Stimulated activated CD4-positive, alpha-beta T cell treated with anti-CD3 and anti-CD28 coated beads, Interleukin-12 subunit alpha, Interleukin-12 subunit beta, amount 100 ng/mL, for 48 hours (primary cell): ENCODE data around the gene TPK1.
"Not testable (repeated sequence)": the region's sequence is repeated elsewhere in the genome, so short reads cannot be mapped to it uniquely, and the experiment has no call there.

Experiments used
- DNase-seq, 3 donors: peaks; one replicate each; pipeline ENCODE4 v3.0.0-alpha.2; 2020; ENCODE audit warnings: low read depth in 2 of 3, low spot score in 1 of 3

TPK1 gene

DNA sequence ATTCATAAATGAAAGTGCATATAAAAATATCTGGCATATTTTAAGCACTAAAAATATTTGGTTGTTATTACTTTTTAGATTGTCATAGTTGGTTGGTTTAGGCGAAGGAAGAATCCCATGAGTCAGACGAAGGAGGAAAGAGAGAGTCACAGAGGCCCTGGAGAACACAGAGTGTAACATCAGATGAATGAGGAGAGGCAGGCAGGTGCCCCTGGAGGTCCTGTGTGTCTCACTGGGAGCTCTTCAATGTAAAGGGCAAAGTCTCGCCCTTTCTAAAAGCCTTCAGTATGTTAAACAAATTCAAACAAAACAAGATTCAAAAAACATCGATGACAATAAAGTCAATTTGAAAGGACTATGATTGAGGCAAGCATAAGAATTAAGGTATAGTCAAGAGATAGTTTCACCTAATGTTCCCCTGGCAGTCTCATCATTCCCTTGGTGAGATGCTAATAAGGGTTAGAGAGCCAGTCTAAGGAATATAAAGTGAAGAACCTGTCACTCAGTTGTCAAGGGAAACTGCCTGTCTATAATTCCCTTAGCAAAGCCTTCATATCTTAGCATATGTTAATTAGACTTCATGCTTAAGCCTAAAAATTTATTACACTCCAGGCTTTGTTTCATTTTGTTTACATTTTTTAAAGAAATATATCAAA lies 194.3 kb downstream of the TPK1 start:
- no peak for DNase-seq

DNA sequence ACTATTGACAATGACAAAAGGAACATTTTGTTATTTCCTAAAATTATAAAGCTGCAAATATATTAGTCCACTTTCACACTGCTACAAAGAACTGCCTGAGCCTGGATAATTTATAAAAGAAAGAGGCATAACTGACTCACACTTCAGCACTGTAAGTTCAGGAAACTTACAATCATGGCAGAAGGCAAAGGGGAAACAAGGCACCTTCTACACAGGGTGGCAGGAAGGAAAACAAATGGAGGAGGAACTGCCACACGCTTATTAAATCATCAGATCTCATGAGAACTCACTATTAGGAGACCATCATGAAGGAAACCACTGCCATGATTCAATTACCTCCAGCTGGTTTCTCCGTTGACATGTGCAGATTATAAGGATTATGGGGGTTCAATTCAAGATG lies 203.1 kb downstream of the TPK1 start:
- no peak for DNase-seq

DNA sequence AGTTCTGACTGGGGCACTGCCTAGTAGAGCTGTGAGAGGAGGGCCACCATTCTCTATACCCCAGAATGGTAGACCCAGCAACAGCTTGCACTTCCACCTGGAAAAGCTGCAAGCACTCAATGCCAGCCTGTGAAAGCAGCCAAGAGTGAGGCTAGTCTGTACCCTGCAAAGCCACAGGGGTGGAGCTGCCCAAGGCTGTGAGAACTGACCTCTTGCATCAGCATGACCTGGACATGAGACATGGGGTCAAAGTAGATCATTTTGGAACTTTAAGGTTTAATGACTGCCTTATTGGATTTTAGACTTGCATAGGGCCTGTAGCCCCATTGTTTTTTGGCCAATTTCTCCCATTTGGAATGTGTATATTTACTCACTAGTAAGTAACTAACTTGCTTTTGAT lies 206.3 kb downstream of the TPK1 start:
- DNase-seq: no peak

DNA sequence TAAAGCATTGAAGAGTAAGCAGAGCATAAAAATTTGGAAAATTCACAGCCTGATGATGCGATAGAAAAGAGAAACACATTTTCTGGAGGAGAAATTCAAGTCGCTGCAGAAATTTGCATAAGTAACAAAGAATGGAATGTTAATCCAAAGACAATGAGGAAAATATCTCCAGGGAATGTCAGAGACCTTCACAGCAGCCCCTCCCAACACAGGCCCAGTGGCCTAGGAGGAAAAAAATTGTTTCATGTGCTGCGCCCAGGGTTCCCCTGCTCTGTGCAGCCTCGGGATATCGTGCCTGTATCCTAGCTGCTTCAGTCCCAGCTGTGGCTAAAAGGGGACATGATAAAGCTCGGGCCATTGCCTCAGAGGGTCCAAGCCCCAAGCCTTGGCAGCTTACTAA lies 206.8 kb downstream of the TPK1 start:
- DNase-seq: no peak

DNA sequence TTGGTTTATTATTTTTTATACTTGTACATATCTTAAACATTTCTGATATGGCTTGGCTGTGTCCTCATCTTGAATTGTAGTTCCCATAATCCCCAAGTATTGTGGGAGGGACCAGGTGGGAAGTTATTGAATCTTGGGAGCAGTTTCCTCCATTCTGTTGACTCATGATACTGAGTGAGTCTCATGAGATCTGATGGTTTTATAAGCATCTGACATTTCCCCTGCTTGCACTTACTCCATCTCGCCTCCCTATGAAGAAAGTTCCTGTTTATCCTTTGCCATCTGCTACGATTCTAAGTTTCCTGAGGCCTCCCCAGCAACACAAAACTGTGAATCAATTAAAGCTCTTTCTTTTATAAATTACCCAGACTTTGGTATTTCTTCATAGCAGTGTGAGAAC lies 207.7 kb downstream of the TPK1 start:
- DNase-seq: no peak

DNA sequence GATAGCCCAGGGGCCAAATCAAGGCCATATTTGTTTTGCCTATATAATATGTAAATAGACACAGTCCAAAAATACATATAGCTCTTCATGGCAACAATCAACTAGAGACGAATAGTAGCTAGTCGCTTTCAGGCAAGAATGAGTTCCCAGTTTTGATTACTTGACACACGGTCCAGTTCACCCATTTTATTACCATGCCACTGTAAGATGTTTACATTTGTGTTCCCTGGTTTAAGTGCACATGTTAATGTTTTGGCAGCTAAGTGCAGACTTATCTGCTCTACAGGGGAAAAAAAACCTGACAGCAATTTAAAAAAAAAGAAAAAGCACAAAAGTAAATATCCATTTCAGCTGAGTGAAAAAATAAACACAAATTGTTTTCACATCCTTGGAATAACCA lies 213.1 kb downstream of the TPK1 start:
- DNase-seq: no peak

DNA sequence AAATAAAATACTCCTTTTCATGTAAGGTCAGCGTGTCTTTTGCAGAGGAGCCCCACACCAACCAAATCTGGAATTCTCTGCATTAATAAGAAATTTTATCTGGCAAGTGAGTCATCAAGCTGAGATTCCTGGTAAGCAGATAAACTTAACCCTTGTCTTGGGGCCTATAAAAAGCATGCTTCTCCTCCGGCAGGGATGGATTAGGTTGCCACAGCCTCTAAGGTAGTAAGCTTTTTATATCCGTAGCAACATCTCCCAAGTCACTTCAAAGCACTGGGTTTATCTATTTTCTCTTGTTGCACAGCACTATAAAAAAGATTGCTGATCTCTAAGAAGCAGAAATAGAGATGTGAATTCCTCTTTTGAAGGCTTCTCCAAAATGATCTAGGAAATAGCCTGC lies 229.6 kb downstream of the TPK1 start:
- no peak for DNase-seq

DNA sequence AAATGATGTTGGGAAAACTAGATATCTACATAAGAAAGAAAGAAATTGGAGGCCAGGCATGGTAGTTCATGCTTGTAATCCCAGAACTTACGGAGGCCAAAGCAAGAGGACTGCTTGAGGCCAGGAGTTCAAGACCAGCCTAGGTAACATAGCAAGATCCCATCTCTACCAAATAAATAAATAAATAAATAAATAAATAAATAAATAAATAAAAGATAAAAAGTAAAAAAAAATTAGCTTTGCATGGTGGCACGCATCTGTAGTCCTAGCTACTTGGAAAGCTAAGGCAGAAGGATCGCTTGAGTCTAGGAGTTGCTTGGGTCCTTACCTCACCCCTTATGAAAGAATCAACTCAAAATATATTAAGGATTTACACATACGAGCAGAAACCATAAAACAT lies 238.9 kb downstream of the TPK1 start:
- no peak for DNase-seq

DNA sequence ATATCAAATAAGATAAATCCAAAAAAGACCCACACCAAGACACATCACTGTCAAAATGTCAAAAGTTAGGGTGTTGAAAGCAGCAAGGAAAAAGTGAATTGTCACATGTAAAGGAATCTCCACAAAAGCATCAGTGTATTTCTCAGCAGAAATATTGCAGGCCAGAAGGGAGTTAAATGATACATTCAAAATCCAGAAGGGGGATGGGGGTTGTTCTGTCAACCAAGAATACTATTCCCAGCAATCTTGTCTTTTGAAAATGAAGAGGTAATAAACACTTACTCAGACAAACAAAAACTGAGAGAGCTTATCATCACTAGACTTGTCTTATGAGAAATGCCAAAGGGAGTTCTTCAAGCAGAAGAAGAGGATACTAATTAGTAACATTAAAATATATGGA lies 241.3 kb downstream of the TPK1 start:
- no peak for DNase-seq

DNA sequence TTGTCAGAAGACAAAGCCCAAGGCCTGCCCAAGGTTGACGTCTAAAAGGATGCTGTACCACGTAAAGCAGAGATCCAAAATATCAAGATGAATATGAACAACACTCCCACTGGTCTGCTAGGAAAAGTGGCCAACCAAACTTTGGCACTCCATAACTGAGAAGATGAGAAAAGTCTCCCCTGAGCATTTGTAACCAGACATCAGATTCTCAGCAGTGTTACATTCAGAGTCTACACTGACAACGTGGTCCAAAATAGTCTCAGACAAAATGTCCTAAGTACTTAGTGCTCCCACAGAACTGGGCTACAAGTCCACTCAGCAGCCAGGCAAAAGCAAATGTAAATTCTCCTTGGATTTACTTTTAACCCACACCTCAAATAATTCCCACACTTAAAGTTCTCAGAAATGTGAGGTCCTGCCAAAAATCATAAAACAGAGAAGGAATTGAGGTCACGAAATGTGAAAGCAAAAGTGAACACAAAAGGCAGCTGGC lies 247.2 kb downstream of the TPK1 start:
- DNase-seq: no peak

DNA sequence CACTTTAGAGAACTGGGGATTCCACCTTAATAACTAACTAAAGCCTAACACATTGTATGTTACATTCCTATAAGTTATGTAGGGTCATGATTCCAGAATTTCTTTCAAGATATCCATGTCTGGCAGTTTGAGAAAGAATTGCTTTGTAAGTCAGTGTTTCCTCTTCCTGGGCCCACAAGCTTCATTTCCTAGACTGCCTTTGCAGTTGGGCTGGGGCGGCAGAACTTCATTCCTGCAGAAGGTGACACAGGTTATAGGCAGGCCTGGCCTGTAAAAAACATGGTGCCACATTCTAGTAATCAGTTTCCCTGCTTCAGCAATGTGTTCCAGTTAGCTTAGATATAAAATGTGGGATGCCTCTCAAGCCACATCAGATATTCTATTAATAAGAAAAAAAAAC lies 248.2 kb downstream of the TPK1 start:
- DNase-seq: no peak

DNA sequence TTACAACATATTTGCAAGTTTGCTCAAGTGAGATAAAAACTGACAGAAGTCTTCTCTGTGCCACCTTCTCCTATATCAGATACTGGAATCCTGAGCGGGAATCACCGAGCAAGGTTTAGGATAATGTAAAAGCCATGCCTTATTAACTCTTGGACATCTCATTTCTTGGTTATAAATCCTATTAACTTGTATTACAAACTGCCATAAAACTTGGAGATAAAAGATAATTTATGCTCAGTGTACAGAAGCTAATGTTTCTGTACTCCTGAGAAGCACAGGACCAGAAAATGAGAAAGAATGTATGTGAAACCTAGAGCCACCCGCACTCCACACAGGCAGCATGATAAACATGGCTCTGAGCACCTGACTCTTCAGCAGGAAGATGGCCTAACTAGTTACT lies 251.1 kb downstream of the TPK1 start:
- DNase-seq: no peak

DNA sequence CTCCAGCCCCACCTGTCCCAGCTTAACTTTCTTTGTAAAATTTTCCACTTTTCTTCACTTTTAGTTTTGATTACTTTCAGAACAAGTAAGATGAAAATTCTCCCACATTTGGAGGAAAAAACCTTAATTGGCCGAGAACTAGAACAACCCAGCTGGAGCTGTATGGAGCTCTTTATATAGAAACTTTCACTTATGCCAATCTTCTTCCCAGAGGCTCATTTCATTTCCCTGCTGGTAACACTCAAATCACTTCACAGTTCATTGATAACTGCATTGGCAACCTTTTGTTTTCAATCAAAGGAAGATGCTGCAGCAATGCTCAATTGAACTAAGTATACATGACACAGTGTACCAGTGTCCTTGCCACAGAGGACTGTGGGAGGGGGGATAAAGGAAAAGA lies 256.2 kb downstream of the TPK1 start:
- DNase-seq: no peak

DNA sequence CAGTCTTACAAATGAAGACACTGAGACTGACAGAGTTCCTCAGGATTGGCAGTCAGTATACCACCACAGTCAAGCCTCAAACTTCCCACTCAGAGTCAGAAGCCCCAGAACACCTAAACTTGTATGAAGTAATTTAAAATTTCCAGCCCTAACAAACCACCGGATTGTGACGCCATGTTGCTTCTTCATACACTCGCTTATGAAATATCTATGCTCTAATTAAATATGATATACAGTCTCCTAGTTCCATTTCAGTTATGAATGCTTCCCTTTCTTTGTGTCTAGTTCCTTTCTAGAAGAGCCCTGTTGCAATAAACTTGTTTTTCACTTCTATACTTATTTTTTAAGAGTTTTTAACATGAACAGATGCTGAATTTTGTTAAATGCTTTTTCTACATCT lies 260.4 kb downstream of the TPK1 start:
- DNase-seq: no peak

DNA sequence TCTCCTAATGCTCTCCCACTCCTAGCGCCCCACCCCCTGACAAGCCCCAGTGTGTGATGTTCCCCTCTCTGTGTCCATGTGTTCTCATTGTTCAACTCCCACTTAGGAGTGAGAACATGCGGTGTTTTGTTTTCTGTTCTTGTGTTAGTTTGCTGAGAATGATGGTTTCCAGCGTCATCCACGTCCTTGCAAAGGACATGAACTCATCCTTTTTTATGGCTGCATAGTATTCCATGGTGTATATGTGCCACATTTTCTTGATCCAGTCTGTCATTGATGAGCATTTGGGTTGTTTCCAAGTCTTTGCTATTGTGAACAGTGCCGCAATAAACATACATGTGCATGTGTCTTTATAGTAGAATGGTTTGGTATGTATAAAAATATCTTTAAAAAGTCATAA lies 261.1 kb downstream of the TPK1 start:
- DNase-seq: not testable (repeated sequence)

DNA sequence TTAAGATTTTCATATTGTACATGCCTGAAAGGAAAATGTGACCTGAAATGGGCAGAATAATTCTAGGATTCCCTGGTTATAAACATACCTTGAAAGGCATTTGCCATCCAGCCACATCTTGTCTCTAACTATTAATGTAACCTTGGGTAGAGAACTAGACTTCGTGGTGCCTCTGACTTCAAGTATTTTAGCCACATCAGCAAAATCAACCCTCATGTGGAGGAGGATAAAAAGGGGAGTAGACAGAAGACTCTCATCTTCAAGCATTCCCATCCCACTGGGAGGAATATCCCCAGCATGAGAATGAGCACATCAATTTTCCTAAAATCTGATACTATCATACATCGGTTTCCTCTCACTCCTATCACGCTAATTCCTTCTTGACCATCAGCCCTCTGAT lies 267.6 kb downstream of the TPK1 start:
- DNase-seq: no peak

DNA sequence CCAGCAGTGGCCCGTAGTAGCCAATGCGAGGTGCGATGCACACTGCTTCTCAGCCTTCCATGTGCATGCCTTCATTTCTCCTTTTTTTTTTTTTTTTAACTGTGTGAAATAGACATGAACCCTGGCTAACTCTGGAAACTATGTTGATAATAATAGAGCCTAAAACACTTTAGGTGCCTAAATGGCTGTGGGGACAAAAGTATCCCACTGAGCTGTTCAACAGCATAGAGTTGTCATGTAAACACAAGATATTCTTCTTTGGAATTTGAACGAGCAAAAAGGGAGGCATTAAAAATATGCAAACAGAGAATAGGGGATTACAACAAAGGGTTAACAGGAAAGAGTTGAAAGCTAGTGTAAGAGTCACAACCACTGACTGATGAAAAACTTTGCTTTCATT lies 270.3 kb downstream of the TPK1 start:
- DNase-seq: no peak

DNA sequence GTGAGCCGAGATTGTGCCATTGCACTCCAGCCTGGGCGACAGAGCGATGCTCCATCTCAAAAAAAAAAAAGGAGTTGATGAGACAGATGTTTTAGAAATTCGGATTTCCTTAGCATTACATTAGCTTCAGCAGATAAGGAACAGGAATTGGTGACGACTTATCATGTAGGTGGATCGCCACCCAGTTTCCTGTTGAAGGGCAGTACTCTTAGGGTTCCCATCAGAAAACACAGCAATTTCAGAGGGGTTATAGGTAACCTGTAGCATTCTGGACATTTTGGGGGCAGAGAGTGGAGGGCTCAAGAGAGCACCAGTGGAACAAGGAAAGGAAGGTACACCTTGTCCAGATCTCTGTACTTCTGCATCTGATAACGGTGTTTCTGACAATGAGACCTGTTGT lies 286.0 kb downstream of the TPK1 start:
- DNase-seq: no peak

DNA sequence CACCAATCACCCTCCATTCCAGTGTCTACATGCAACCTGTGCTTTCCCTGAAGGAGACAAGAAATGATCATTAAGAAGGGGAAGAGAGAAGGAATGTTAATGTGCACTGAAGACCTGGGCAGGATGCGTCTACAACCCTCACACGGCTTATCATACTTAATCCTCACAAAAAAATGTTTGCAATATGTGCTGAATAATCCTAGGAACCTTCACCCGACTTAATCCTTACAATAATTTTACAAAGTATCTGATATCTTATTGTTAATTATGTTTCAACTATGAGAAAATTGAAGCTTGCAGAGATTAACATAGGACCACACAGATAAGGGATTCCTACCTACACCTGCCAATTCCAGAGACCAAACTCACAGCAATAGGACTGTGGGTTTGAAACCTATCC lies 287.3 kb downstream of the TPK1 start:
- no peak for DNase-seq

DNA sequence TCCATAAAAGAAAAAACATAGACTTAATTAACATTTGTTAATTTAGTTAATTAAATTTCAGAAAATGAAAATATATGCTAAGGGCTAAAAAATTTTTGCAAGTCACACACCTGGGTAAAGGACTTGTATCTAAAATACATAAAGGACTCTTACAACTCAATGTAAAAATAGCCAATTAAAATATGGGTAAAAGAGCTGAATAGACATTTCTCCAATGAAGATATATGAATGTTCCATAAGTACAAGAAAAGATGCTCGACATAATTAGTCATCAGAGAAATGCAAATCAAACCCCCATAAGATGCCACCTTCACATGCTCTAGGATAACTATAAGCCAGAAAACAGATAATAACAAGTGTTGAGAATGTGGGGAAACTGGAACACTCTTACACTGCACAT lies 288.0 kb downstream of the TPK1 start:
- DNase-seq: no peak

DNA sequence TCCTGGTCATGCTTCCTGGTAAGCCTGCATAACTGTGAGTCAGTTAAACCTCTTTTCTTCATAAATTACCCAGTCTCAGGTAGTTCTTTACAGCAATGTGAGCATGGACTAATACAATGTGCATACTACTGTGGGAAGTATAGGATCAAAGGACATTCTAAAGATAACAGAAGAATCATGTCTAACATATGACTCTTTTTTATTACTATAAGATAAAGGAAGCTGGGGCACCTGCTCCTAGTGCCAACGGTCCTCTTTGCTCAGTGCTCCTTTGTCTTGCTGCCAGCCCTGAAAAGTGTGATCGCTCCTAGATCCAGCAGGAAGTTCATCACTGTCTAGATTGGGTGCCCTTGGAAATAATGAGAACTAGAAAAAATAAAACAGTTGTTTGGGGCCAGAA lies 289.1 kb downstream of the TPK1 start:
- no peak for DNase-seq

DNA sequence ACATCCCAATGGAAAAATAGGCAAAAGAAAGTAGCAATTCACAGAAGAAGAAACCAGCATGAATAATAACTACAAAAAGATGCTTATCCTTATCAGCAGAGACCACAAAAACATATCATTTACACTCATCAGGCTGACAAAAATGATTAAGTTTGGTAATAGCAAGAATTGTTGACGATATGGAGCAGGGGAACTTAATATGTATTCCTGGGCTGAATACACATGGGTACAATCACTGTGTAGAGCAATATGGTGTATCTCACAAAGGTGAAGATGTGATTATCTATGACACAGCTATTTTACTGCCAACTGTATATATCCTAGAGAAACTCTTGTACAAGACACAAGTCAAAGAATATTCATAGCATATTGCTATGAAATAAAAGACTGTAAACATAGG lies 290.5 kb downstream of the TPK1 start:
- no peak for DNase-seq

DNA sequence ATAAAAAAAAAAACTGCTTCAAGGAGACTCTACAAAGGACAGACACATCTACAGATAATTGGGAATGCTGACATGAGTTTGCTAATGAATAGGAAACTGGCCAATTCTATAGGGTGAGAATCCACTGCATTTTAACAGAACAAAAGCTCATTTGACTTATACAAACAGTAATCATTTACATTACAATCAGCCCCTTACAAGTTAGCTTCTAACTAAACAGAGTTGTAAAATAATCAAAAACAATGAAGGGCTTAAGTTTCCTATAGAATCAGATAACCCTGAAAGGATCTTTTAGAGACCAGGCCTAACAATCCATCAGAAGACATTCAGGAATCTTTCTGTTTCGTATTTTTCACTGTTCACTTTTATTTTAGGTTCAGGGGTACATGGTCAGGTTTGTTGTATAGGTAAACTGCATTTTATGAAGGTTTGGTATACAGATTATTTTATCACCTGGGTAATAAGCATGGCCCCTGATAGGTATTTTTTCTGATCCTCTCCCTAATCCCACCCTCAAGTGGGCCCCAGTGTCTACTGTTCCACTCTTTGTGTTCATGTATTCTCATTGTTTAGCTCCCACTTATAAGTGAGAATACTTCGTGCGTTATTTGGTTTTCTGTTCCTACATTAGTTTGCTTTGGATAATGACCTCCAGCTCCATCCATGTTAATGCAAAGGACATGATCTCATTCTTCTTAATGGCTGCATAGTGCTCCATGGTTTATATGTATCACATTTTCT lies 301.0 kb downstream of the TPK1 start:
- DNase-seq: no peak
